NCI-H82 treated with DMSO at 0.1 percent for 48 hours (cell line): Measurements from ENCODE around the gene TBC1D9B.

Experiments
- DNase-seq: peaks from one replicate; lab custom pipeline; 2025; ENCODE audit not compliant: unreplicated experiment; lab: John Stamatoyannopoulos, UW

The TBC1D9B gene

DNA sequence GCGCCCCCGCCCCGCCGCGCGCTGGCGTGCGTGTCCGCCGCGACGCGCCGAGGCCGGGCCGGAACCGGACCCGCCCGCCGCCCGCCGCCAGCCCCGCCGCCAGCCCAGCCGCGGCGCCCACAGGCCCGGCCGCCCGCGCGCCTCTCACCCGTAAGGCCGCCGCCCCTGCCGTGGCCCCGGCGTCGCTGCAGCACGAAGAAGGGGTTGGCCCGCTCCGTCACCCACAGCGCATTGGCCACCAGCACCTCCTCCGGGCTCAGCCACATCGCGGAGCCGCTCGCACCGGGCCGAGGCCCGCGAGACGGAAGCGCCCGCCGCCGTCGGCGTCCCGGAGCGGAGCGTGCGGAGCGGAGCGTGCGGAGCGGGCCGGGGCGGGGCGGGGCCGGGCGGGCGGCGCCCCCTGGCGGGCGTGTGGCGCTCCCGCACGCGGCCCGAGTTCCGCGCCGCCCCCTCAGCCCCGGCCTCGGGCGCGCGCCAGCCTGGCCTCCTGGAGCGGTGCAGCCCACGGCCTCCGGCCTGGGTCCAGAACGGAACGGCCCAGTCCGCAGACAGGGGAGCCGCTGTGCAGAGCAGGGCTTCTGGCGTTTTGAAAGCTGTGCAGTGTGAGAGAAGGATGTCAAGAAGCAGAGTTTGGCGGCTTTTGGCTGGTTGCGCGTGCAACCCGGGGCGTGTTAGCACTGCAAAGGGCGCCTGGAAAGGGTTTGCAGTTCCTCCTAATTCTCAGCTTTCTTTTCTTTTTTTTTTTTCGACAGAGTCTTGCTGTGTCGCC, at the start of gene TBC1D9B:
Gene TBC1D9B, minus strand, starts transcription at position 342 of the 769 bp plus-strand sequence. Its CDS starts 76 bp downstream, at position 266.
- DNase-seq = peak; percentile 5

GRCh38 chr5:179955630-179956029, 47.9 kb upstream of the TBC1D9B start:
- no peak for DNase-seq

GRCh38 chr5:179955062-179955461, 47.4 kb upstream of the TBC1D9B start:
- DNase-seq = no peak

DNA sequence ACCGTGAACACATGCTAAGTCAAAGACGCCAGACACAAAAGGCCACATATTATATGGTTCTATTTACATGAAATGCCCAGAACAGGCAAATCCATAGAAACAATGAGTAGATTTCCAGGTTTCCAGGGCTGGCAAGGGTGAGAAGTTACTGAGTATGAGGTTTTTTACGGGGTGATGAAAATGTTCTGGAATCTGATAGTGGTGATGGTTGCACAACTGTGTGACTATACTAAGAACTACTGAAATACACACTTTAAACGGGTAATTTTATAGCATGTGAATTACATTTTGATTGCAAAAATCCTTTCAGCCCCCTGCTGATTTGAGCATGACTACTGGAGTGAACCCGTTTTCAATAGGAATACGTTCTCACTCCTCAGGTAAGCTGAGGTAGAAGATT, 46.7 kb upstream of the TBC1D9B start:
- no peak for DNase-seq

DNA sequence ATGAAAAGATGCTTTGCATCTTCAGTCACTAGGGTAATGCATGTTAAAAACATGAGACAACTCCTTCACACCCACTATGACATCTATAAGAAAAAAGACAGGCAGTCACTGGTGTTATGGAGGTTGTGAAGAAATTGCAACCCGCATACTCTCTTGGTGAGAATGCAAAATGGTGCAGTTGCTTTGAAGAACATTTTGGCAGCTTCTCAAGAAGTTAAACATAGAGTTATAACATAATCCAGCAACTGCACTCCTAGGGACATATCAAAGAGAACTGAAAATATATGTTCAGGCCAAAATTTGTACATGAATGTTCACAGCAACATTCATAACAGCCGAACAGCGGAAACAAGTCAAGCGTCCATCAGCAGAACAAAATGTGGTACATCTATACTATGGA, 46.3 kb upstream of the TBC1D9B start:
- no peak for DNase-seq

- DNase-seq = no peak
These were observed 29.4 kb upstream of the TBC1D9B start for GRCh38 chr5:179936976-179937681.

- DNase-seq = no peak
These were observed 23.2 kb upstream of the TBC1D9B start for GRCh38 chr5:179930788-179931473.

DNA sequence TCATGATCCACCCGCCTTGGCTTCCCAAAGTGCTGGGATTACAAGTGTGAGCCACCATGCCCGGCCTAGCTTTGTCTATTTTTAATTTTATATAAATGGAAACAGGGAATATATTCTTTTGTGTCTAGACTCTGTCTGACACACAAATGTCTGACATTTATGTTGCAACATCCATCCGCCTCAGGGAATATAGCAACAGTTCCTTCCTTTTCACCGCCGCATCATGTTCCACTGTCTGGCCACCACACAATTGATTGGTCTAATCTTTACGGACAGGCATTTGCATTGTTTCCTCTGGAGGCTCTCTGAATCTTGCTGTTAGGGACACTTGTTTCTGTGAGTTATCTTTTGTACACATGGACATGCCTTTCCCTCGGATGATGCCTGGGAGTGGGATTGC, 20.1 kb upstream of the TBC1D9B start:
- no peak for DNase-seq

- DNase-seq = no peak
These were observed 19.0 kb upstream of the TBC1D9B start for GRCh38 chr5:179926657-179927056.

DNA sequence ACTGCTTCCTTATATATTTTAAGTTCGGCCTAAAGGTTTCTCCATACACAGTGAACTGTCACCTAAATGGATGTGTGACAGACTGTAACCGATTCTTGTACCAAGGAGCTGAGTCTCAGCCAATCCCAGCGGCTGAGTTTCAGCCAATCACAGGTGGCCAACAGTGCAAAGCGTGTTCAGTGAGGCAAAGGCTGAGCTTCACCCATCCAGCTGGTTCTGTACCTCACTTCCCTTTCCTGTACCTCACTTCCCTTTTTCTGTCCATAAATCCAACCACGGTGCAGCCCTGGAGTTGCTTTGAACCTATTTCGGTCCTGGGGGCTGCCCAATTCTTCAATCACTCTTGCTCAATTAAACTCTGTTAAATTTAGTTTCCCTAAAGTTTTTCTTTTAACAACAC, 15.7 kb upstream of the TBC1D9B start:
- DNase-seq = no peak

DNA sequence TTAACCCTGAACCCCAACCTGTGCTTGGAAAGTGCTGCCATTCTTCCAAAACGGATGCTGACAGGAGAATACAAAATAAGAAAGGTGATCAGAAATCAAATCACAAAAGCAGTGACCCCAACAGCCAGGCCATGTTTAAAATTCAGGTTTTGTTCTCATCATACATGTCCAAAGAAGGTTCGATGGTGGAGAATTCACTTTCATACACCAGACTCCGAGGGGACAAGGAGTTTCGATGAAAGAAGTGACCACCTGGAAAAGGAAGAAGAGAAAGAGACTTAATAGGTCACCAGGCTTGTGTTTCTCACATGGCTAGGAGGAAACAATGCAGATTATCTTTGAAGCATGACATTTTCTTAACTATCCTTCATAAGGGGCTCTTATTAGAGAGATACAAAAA, 12.5 kb upstream of the TBC1D9B start:
- DNase-seq = no peak

DNA sequence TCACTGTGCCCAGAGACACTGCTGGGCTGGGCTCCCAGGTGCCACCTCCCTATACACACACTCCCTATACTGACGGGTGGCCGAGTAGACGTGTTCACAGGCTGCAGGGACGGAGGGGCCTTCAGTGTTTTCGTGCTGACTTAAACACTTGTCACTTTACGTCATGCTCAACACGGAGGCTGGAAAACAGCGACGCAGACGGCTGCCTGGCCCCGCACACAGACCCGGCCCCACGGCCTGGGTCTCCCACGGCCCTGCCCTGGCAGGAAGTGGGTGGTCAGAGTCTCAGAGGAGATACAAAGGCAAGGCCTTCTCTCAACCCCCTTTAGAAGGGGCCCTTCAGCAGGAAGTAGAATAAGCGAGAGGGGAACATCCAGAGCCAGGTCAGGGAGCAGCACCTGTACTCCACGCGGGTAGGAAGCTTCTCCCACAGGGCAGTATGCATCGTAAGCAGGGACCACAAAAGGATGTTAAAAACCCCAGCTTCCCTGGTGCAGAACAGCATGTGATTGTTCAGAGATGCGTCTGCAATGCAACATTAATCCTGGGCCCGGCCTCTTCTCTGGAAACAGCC, 11.9 kb upstream of the TBC1D9B start:
- DNase-seq = no peak

DNA sequence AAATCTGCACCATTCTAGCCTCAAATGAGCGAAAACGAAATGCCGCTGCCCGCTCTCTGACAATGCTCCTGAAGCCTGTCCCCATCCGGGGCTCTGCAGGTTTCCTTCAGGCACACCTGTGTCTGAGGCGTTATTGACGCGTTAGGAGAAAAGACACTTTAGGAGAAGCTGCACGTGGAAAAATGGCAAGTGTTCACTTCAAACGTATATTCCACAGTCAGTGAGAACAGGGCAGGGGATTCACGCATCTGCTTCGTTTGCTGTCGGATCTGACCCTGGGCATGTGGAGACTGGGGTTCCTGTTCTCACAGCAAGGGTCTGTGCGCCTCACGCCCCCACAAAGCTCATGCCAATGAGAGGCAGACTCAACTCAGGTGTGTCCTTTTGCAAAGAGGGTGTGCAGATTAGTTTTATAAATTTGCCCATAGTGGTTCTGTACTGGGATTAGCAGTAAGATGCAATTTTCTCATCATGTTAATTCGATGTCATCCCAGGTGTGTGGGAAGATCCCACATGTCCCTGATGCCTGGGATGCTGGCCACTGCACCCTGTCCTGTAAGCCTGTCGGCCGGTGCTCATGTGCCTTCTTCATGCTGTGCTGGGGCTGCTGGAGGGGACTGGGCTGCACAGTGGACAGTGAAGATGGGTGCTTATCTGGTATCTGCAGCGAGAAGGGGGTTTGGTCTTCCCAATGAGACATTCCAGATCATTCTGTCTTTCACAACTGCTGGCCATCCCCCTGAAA, 11.2 kb upstream of the TBC1D9B start:
- no peak for DNase-seq

GRCh38 chr5:179916523-179916922, 8.8 kb upstream of the TBC1D9B start:
- DNase-seq = no peak

- DNase-seq = no peak
These were observed 7.8 kb upstream of the TBC1D9B start for GRCh38 chr5:179915406-179915935.

GRCh38 chr5:179914032-179914755, 6.5 kb upstream of the TBC1D9B start:
- no peak for DNase-seq

DNA sequence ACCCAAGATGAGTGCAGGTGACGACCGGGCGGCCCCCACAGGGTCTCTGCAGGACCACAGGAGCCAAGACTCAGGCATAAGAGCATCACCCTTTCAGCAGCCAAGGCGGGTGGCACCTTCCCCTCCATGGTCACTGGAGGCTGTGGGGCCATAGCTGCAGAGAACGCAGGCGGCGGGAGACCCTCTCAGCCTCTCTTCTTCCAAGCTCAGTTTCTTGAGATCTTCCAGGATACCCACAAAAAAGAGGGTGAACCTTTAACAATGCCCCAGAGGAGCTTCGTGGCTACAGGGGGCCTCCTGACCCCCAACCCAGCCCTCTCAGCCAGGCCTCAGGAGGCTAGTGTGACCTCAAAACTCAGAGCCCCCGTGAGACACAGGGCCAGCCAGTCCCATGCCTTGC, 5.8 kb upstream of the TBC1D9B start:
- no peak for DNase-seq

DNA sequence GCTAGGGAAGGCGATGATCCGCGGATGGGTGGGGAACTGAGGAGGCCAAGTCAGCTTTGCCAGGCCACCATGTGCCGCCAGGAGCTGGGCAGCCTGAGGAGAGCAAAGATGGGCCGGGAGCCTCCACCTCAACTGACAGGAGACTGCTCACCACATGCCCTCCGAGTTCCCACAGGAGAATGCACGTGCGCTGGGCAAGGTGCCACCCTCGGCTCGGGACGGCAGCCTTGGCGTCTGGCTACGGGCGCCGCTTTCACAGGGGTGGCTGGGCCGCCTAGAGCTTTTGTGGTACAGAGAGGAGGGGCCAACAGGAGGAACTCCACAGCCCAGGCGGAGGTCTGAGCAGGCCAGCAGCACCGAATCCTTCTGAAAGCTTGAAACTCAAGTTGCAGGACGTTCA, 5.3 kb upstream of the TBC1D9B start:
- no peak for DNase-seq

GRCh38 chr5:179912386-179912785, 4.7 kb upstream of the TBC1D9B start:
- no peak for DNase-seq

- DNase-seq = no peak
These were observed 1.5 kb upstream of the TBC1D9B start for GRCh38 chr5:179909224-179909623.
